GM23338 (cell line): ENCODE results near the gene EED. TPM values are rescaled to one million over a fixed set of nuclear protein-coding genes. Genes with fewer than 3 reads are reported as not detected.

ENCODE experiments used
- ATAC-seq: fragments of 200-7000 bp; cut with Tn5 transposase; 3 replicates; pipeline ENCODE4 v1.9.1; 2020
- DNase-seq: peaks from one replicate; pipeline ENCODE4 v3.0.0-alpha.2; 2015; ENCODE audit warnings: low spot score
- H2AFZ ChIP-seq: fragments of 200-600 bp; sonication (generic); 2 replicates; pipeline ENCODE4 v1.8.0; 2016; ENCODE audit warnings: antibody characterized with exemption, mild to moderate bottlenecking, moderate library complexity
- H3F3A ChIP-seq: fragments of 200-600 bp; sonication (generic); replicated peaks from 2 replicates; pipeline ENCODE4 v1.8.0; 2017; ENCODE audit warnings: antibody characterized with exemption, mixed run types, low read depth
- H3K27ac ChIP-seq: fragments of 200-600 bp; sonication (generic); 2 replicates; pipeline ENCODE4 v1.6.1; 2016; ENCODE audit warnings: low read depth
- H3K27me3 ChIP-seq: fragments of 200-600 bp; sonication (generic); 2 replicates; pipeline ENCODE4 v1.8.0; 2016; ENCODE audit warnings: mild to moderate bottlenecking, mixed run types, moderate library complexity; ENCODE audit not compliant: insufficient read depth
- H3K36me3 ChIP-seq: fragments of 200-600 bp; sonication (generic); 2 replicates; pipeline ENCODE4 v1.8.0; 2016; ENCODE audit warnings: mild to moderate bottlenecking; ENCODE audit not compliant: insufficient read depth
- H3K4me1 ChIP-seq: fragments of 200-600 bp; sonication (generic); 2 replicates; pipeline ENCODE4 v1.8.0; 2016; ENCODE audit warnings: mild to moderate bottlenecking, moderate library complexity; ENCODE audit not compliant: insufficient read depth
- H3K4me2 ChIP-seq: fragments of 200-600 bp; sonication (generic); 2 replicates; pipeline ENCODE4 v1.7.1; 2017; ENCODE audit warnings: mixed run types
- H3K4me3 ChIP-seq: fragments of 200-600 bp; sonication (generic); 2 replicates; pipeline ENCODE4 v1.6.1; 2016; ENCODE audit warnings: mixed run types
- H3K79me2 ChIP-seq: fragments of 200-600 bp; sonication (generic); replicated peaks from 2 replicates; pipeline ENCODE4 v1.8.0; 2017; ENCODE audit warnings: mild to moderate bottlenecking; ENCODE audit not compliant: insufficient read depth
- H3K9me2 ChIP-seq: fragments of 200-600 bp; sonication (generic); 2 replicates; pipeline ENCODE4 v1.8.0; 2017; ENCODE audit not compliant: insufficient read depth
- H4K20me1 ChIP-seq: fragments of 200-600 bp; sonication (generic); replicated peaks from 2 replicates; pipeline ENCODE4 v1.8.0; 2017; ENCODE audit warnings: mild to moderate bottlenecking; ENCODE audit not compliant: insufficient read depth
- H3K27ac Mint-ChIP-seq: 2 replicates; pipeline ENCODE4 v1.8.0; 2020; ENCODE audit warnings: inconsistent platforms, mild to moderate bottlenecking, moderate library complexity, mixed read lengths
- H3K27me3 Mint-ChIP-seq: 3 replicates; pipeline ENCODE4 v1.8.0; 2022; ENCODE audit warnings: low read depth, mild to moderate bottlenecking, moderate library complexity, mixed read lengths, inconsistent platforms; ENCODE audit not compliant: insufficient read depth, poor library complexity
- H3K36me3 Mint-ChIP-seq: 3 replicates; pipeline ENCODE4 v1.8.0; 2021; ENCODE audit warnings: low read depth, mild to moderate bottlenecking, inconsistent platforms, moderate library complexity, mixed read lengths
- H3K4me1 Mint-ChIP-seq: 3 replicates; pipeline ENCODE4 v1.8.0; 2020; ENCODE audit warnings: mild to moderate bottlenecking, inconsistent platforms, mixed read lengths
- H3K4me3 Mint-ChIP-seq: 3 replicates; pipeline ENCODE4 v1.8.0; 2021; ENCODE audit warnings: moderate library complexity, mild to moderate bottlenecking, inconsistent platforms, mixed read lengths
- H3K9me3 Mint-ChIP-seq: 3 replicates; pipeline ENCODE4 v1.8.0; 2020; ENCODE audit warnings: moderate library complexity, mild to moderate bottlenecking, inconsistent platforms, mixed read lengths
- CREB1 ChIP-seq: fragments of 250-450 bp; sonication (Bioruptor Pico); IDR thresholded peaks from 2 replicates; pipeline ENCODE4 v1.5.0; 2020; ENCODE audit warnings: low read depth, mild to moderate bottlenecking, moderate library complexity
- EZH2phosphoT487 ChIP-seq: fragments of 200-600 bp; sonication (generic); IDR thresholded peaks from one replicate; pipeline ENCODE4 v1.8.1; 2018; ENCODE audit warnings: antibody characterized with exemption; ENCODE audit not compliant: unreplicated experiment
- JUNB ChIP-seq: IDR thresholded peaks from one replicate; pipeline ENCODE4 v1.6.1; 2016; ENCODE audit warnings: antibody characterized with exemption; ENCODE audit not compliant: unreplicated experiment
- NANOG ChIP-seq: IDR thresholded peaks from 2 replicates; pipeline ENCODE4 v1.6.1; 2016; ENCODE audit warnings: antibody characterized with exemption, borderline replicate concordance
- POLR2AphosphoS5 ChIP-seq: IDR thresholded peaks from 2 replicates; pipeline ENCODE4 v1.6.1; 2016; ENCODE audit warnings: antibody characterized with exemption, low read depth
- STAT1 ChIP-seq: IDR thresholded peaks from one replicate; pipeline ENCODE4 v1.6.1; 2016; ENCODE audit warnings: antibody characterized with exemption; ENCODE audit not compliant: unreplicated experiment
- ZNF114 ChIP-seq: fragments of 250-450 bp; sonication (Bioruptor Pico); IDR thresholded peaks from 2 replicates; pipeline ENCODE4 v1.5.0; 2020; ENCODE audit warnings: mild to moderate bottlenecking, moderate library complexity
- polyA plus RNA-seq: library from polyadenylated mRNA; unstranded; fragments of >200 nt; fragmentation: Nextera tagmentation; extraction: Ambion mirVana; gene quantifications from 2 replicates; pipeline ENCODE4 v1.2.1, GENCODE V29; 2016
- total RNA-seq: library from RNA; depleted of rRNA; stranded (reverse); fragments of >200 nt; shearing (Covaris generic); gene quantifications from 2 replicates; pipeline ENCODE4 v1.2.3, GENCODE V29; 2014
- TF ChIP-seq, protein P1 (sequence below): IDR thresholded peaks from 2 replicates; pipeline ENCODE4 v1.6.1; 2016; ENCODE audit warnings: antibody characterized with exemption
- TF ChIP-seq, protein P2 (sequence below), 2 experiments: fragments of 200-600 bp in 1 of 2; sonication (generic) in 1 of 2; conservative IDR thresholded peaks; 2 replicates each; pipeline versions ENCODE4 v1.5.1 to v1.6.1; 2016 to 2017; ENCODE audit warnings: antibody characterized with exemption in 2 of 2, low read depth in 2 of 2, mild to moderate bottlenecking in 2 of 2, moderate library complexity in 1 of 2
- TF ChIP-seq, protein P3 (sequence below): fragments of 250-450 bp; sonication (Bioruptor Pico); IDR thresholded peaks from 2 replicates; pipeline ENCODE4 v1.5.0; 2020; ENCODE audit warnings: mild to moderate bottlenecking, moderate library complexity

The EED gene
- total and polyA plus RNA-seq, 2 experiments from 2014 or later, result 26.7 to 29.7 TPM

DNA sequence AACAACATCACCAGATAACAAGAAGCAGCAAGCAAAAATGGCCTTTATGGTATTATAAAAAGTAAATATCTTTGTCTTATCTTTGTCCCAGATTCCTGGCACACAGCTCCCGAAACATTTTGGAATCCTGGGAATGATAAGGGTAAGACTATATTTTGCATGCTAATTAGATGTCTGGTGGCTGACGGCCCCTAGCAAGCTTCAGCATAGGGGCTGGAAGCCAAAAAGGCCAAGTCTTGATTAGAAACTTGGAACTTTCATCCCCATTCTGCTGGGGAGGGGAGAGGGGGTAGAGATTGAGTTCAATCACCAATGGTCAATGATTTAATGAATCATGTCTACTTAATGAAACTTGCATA, 38.2 kb upstream of the EED start:
- Histone ChIP-seq H2AFZ (no peak overlapping the region), H3K4me3 (no peak overlapping the region), H3F3A (no peaks in the 10 kb centered on the region), H3K27me3 (peaks cover 20% of the 10 kb centered on the region), H3K4me1 (no peaks in the 10 kb centered on the region), H3K36me3 (no peaks in the 10 kb centered on the region), H4K20me1 (no peaks in the 10 kb centered on the region), H3K27ac (no peak overlapping the region), H3K79me2 (no peaks in the 10 kb centered on the region), H3K4me2 (no peak overlapping the region), H3K9me2 (no peaks in the 10 kb centered on the region)
- ATAC-seq (no peak), DNase-seq (no peak)
- Mint-ChIP-seq H3K4me1 (no peaks in the 10 kb centered on the region), H3K36me3 (no peaks in the 10 kb centered on the region), H3K4me3 (no peak overlapping the region), H3K27ac (no peak overlapping the region), H3K27me3 (peaks cover 4% of the 10 kb centered on the region), H3K9me3 (no peaks in the 10 kb centered on the region)
- TF ChIP-seq NANOG (no peak), POLR2AphosphoS5 (no peak), EZH2phosphoT487 (no peak), ZNF114 (CRISPR knock-in tag) (no peak)
- TF ChIP-seq, protein P1, sequence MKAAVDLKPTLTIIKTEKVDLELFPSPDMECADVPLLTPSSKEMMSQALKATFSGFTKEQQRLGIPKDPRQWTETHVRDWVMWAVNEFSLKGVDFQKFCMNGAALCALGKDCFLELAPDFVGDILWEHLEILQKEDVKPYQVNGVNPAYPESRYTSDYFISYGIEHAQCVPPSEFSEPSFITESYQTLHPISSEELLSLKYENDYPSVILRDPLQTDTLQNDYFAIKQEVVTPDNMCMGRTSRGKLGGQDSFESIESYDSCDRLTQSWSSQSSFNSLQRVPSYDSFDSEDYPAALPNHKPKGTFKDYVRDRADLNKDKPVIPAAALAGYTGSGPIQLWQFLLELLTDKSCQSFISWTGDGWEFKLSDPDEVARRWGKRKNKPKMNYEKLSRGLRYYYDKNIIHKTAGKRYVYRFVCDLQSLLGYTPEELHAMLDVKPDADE, result no peak
- TF ChIP-seq, protein P2, sequence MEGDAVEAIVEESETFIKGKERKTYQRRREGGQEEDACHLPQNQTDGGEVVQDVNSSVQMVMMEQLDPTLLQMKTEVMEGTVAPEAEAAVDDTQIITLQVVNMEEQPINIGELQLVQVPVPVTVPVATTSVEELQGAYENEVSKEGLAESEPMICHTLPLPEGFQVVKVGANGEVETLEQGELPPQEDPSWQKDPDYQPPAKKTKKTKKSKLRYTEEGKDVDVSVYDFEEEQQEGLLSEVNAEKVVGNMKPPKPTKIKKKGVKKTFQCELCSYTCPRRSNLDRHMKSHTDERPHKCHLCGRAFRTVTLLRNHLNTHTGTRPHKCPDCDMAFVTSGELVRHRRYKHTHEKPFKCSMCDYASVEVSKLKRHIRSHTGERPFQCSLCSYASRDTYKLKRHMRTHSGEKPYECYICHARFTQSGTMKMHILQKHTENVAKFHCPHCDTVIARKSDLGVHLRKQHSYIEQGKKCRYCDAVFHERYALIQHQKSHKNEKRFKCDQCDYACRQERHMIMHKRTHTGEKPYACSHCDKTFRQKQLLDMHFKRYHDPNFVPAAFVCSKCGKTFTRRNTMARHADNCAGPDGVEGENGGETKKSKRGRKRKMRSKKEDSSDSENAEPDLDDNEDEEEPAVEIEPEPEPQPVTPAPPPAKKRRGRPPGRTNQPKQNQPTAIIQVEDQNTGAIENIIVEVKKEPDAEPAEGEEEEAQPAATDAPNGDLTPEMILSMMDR (conservative IDR thresholded peaks at IDR 0.05; ENCODE audit: low read depth in 2 of 2), result no peak

DNA sequence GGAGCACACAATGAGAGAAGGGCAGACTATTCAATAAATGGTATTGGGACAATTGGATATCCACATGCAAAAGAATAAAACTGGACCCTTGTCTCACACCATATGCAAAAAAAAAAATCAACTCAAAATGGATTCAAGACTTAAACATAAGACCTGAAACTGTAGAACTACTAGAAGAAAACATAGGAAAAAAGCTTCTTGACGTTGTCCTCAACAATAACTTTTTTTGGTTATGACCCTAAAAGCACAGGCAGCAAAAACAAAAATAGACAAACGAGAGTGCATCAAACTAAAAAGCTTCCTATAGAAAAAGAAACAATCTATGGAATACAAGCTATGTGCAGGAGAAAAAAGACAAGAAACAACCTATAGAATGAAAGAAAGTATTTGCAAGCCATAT, 37.1 kb upstream of the EED start:
- no peaks in the 10 kb centered on the region for H3K36me3 Mint-ChIP-seq
- Histone ChIP-seq H3K27me3 (peaks cover 9% of the 10 kb centered on the region; the same call in 1 of the 2 replicates), H4K20me1 (no peaks in the 10 kb centered on the region), H3K79me2 (no peaks in the 10 kb centered on the region), H3K27ac (no peak overlapping the region), H3K4me1 (no peaks in the 10 kb centered on the region), H3K9me2 (no peaks in the 10 kb centered on the region), H3F3A (no peaks in the 10 kb centered on the region), H3K36me3 (no peaks in the 10 kb centered on the region), H3K4me2 (no peak overlapping the region), H2AFZ (no peak overlapping the region), H3K4me3 (no peak overlapping the region)
- H3K27ac Mint-ChIP-seq, result no peak overlapping the region
- H3K4me1 Mint-ChIP-seq, result no peaks in the 10 kb centered on the region
- no peaks in the 10 kb centered on the region for H3K9me3 Mint-ChIP-seq
- no peak overlapping the region for H3K4me3 Mint-ChIP-seq
- H3K27me3 Mint-ChIP-seq, result peaks cover 4% of the 10 kb centered on the region
- ATAC-seq (no peak), DNase-seq (no peak)
- TF ChIP-seq JUNB (no peak), ZNF114 (CRISPR knock-in tag) (no peak), STAT1 (no peak), CREB1 (CRISPR knock-in tag) (no peak), POLR2AphosphoS5 (no peak), EZH2phosphoT487 (no peak), NANOG (no peak)
- TF ChIP-seq, protein P3, sequence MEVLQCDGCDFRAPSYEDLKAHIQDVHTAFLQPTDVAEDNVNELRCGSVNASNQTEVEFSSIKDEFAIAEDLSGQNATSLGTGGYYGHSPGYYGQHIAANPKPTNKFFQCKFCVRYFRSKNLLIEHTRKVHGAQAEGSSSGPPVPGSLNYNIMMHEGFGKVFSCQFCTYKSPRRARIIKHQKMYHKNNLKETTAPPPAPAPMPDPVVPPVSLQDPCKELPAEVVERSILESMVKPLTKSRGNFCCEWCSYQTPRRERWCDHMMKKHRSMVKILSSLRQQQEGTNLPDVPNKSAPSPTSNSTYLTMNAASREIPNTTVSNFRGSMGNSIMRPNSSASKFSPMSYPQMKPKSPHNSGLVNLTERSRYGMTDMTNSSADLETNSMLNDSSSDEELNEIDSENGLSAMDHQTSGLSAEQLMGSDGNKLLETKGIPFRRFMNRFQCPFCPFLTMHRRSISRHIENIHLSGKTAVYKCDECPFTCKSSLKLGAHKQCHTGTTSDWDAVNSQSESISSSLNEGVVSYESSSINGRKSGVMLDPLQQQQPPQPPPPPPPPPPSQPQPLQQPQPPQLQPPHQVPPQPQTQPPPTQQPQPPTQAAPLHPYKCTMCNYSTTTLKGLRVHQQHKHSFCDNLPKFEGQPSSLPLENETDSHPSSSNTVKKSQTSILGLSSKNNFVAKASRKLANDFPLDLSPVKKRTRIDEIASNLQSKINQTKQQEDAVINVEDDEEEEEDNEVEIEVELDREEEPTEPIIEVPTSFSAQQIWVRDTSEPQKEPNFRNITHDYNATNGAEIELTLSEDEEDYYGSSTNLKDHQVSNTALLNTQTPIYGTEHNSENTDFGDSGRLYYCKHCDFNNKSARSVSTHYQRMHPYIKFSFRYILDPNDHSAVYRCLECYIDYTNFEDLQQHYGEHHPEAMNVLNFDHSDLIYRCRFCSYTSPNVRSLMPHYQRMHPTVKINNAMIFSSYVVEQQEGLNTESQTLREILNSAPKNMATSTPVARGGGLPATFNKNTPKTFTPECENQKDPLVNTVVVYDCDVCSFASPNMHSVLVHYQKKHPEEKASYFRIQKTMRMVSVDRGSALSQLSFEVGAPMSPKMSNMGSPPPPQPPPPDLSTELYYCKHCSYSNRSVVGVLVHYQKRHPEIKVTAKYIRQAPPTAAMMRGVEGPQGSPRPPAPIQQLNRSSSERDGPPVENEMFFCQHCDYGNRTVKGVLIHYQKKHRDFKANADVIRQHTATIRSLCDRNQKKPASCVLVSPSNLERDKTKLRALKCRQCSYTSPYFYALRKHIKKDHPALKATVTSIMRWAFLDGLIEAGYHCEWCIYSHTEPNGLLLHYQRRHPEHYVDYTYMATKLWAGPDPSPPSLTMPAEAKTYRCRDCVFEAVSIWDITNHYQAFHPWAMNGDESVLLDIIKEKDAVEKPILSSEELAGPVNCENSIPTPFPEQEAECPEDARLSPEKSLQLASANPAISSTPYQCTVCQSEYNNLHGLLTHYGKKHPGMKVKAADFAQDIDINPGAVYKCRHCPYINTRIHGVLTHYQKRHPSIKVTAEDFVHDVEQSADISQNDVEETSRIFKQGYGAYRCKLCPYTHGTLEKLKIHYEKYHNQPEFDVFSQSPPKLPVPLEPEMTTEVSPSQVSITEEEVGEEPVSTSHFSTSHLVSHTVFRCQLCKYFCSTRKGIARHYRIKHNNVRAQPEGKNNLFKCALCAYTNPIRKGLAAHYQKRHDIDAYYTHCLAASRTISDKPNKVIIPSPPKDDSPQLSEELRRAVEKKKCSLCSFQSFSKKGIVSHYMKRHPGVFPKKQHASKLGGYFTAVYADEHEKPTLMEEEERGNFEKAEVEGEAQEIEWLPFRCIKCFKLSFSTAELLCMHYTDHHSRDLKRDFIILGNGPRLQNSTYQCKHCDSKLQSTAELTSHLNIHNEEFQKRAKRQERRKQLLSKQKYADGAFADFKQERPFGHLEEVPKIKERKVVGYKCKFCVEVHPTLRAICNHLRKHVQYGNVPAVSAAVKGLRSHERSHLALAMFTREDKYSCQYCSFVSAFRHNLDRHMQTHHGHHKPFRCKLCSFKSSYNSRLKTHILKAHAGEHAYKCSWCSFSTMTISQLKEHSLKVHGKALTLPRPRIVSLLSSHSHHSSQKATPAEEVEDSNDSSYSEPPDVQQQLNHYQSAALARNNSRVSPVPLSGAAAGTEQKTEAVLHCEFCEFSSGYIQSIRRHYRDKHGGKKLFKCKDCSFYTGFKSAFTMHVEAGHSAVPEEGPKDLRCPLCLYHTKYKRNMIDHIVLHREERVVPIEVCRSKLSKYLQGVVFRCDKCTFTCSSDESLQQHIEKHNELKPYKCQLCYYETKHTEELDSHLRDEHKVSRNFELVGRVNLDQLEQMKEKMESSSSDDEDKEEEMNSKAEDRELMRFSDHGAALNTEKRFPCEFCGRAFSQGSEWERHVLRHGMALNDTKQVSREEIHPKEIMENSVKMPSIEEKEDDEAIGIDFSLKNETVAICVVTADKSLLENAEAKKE (CRISPR knock-in tag), result no peak
